DMS 273 treated with DMSO at 0.1 percent for 48 hours (cell line): ENCODE data around the gene ZSCAN16.

Source experiments
- DNase-seq: peaks from one replicate; lab custom pipeline; 2025; lab: John Stamatoyannopoulos, UW

Gene ZSCAN16

GRCh38 chr6:28172006-28172405 lies 47.6 kb downstream of the ZSCAN16 start:
- no peak for DNase-seq

- no peak for DNase-seq
These were observed 52.0 kb downstream of the ZSCAN16 start for GRCh38 chr6:28176373-28176772.
